NCI-H1092 treated with DMSO at 0.1 percent for 48 hours (cell line): ENCODE data around the gene SLC25A27.

Experiments
- DNase-seq: peaks from one replicate; lab custom pipeline; 2025; lab: John Stamatoyannopoulos, UW

The SLC25A27 gene

DNA sequence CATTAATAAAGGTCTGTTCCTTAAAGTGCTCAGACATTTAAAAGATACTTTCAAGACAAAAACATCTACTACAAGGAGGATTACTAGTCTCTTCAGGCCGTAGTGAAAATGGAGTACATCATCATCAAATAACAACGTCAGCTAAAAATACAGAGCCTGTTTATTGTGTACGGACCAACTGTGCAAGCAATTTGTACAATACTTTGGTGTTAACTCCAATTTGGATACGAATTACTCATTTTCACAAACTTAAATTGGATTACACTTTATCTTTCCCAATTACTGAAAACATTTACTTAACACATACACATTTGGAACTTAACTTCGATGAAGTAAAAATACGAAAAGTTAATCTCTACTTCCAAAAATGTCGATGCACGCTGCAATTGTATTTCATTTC is 959 bp upstream of the SLC25A27 start:
- DNase-seq, result no peak

DNA sequence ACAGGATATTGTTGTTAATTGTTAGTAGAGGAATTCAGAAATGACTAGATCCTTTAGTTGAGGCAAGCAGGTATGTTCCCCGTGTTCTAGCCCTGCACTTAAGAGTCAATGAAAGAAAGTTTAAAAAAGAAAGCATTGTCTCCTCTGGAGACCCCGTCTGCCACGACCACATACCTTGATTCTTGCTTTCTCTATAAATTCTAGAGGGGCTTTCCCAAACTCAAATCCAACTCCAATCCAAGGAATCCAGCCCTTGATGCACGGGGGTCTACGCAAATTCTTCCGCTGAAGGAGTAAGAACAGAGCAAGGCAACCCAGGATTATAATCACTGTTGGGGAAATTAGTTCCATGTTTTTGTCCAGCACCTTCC is 558 bp upstream of the SLC25A27 start:
- no peak for DNase-seq

DNA sequence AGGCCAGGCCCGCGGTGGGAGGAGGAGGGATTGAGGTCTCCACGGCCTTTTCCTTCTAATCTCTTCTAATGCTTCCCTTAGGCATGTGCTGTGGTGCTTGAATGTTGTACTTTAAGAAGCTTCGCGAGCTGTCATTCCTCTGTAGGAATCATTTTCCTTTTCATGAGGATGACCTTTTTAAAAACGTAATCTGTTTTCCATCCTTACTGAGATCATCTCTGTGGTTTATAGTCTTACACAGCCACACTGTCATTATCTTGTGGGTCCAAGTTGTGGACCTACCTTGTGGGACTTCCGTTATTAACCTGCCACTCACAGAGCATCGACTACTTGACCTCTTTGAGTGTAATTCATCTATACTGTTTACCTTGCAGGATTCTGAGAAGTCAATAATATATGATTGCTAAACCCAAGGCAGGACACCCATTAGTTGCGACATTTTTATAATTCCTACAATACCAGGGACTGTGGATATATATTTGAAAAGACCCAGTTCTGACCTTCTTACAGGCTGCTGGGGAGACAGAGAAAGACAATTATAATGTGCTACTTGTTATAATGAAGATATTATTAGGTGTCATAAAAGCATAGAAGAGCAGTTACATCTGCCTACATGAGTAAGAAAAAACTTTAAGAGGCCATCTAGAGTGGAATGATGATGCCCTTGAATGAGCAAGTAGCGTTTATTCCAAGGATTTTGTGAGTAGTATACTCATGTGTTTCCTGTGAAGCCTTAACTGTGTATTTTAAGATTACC is 842 bp downstream of the SLC25A27 start:
- DNase-seq, result no peak

DNA sequence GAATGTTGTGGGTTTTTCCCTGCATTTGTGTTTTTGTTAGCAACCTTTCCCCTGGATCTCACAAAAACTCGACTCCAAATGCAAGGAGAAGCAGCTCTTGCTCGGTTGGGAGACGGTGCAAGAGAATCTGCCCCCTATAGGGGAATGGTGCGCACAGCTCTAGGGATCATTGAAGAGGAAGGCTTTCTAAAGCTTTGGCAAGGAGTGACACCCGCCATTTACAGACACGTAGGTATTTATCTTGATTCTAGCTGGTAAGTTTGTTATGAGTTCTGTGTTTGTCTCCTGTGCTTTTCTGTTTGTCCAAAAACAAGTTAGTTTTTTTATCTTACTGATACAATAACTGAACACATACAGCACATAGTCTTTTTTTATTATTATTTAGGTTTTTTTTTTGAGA is 3.0 kb downstream of the SLC25A27 start:
- DNase-seq, result no peak

DNA sequence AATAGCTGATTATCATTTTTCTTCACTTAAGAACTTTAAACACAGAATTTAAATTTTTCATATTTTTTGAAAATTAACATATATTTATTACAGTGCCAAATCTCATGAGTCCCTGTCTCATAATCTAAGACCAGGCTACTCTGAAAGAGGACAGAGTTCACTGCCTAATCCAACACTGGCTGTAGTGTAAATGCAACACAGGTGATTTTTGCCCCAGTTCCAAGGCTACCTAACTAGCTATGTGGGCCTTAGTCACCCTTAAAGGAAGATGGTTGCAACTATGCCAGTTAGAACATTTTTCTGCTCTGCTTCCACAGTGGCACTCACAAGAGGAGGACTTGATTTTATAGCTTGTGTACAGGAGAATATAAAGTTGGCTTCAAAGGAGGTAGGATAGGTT is 4.9 kb downstream of the SLC25A27 start:
- no peak for DNase-seq

DNA sequence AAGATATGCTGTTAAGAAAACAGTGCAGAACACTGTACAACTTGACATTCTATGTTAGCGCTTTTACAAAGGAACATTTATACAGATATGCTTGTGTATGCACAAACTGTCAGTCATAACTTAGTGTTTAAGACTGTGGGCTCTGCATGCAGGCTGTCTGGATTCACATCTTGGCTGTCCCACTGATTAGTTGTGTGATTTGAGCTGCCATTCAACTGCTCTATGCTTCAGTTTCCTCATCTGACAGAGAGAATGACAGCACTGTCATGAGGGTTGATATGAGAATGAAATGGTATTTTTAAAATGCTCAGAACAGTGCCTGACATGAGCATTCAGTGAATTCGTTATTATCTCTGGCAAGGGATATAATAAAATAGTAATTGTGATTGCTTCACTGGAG is 8.7 kb downstream of the SLC25A27 start:
- no peak for DNase-seq

DNA sequence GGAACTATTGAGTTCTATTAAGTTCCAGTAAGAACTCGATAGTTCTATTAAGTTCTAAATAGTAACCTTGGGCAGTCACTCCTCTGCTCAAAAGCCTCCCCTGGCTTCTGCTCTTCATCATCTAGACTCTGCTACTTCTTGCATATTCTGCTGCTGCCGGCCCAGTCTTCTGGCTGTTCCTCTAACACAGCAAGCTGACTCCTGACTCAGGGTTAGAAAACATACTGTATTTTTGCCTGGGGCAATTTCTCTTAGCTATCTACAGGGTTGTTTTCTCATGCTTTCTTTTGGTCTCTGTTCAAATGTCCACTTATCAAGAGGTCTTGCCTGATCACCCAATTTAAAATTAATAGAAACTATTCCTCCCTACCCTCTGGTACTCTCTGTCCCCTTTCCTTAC is 14.6 kb downstream of the SLC25A27 start:
- no peak for DNase-seq

DNA sequence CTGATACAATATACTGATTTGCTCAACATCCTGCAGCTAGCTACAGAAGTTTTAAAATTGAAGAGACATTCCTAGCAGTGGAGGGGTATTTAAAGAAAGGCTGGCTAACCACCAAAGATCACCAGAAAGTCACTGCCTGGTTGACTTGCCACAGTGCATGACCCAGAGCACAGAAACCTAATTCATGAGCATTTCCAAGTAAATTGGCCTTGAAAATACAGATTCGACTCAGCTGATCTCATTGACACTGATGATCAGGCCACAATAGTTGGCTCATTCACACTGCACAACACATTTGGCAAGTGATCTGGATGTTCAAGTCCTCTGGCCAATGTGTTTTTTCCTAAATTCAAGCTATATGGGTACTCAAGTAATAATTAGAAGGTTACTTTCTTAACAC is 21.6 kb downstream of the SLC25A27 start:
- DNase-seq, result no peak

DNA sequence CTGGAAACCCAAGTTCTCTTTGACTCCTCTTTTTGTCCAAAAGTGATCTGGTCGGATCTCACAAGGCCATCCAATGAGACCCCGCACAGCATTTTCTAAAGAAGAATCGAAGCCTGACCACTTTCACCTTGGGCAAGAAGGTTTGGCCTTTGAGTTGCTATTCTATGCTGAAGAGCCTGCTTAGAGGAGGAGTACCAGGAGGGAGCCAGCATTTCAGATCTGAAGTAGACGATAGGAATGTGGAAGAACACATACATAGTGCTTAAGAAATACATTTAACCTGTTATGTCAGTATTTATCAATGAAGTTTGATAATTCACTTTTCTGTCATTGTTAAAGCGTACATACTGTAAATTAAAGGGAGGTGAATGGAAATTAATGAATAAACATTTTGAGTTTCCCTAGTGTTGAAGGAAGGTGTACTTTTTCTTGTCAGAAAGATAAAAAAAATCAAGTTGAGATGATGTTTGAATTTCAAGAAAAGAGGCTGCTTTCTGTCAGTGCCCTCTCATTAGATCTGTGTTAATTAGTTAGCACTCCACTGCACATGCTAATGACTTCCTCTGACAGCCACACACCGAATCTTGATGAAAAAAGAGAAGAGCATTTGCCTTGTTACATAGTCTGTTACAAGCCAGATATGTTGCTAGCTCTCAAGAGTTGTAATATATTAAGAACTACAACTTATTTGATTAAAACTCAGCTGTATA is 24.0 kb downstream of the SLC25A27 start:
- no peak for DNase-seq

DNA sequence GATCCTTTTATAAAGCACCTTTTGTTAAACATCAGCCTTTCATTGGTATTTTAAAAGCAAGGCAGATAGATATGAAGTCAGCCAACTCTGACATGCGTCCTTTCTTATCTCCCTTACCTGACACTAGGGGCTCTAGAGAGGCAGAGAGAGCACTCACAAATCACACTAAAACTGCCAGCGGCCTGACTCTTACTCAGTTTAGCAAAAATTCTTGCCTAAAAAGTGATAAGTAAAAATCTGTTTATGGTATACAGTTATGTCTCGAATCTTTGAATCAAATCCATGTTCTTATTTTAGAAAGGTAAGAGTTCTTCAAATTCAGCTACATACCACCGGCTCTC is 24.5 kb downstream of the SLC25A27 start:
- DNase-seq, result no peak

DNA sequence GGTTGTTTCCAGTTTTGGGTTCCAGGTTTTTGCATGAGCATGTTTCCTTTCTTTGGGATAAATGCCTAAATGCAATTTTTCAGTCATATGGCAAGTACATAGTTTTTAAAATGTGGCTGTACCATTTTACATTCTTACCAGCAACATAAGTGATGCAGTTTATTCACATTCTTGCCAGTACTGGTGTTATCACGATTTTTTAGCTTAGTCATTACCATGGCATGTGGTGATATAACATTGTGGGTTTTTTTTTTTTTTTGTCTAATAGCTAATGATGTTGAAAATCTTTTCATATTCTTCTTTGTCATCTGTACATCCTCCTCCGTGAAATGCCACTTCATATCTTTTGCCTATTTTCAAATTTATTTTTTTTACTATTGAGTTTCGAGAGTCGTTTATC is 32.0 kb downstream of the SLC25A27 start:
- DNase-seq, result no peak

DNA sequence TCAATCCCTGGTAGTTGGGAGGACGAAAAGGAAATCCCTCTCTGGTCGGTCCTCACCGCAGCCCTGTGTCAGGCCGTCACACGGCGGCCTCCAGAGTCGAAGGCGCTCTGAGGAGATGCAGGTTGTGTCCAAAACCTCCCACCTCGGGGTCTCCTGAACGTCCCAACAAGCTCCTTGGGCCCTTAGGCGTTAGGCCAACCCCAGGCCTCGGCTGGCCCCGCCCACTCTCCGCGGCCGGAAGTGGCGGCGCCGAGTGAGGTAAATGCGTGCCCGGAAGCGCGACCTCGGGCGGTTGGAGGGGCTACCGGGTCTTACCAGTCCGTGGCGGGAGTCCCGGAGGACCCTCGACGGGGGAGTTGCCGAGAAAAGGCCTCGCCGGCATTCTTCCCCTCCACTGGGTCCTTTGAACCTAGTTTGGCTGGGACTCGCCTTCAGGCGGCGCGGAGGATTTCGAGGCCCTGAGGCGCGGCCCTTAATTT is 34.9 kb downstream of the SLC25A27 start, which contains the start of gene TDRD6:
Gene TDRD6 (plus strand): TSS at position 267 of the 479 bp plus-strand sequence. CDS start 244 bp downstream, outside the sequence.
- DNase-seq, result no peak

DNA sequence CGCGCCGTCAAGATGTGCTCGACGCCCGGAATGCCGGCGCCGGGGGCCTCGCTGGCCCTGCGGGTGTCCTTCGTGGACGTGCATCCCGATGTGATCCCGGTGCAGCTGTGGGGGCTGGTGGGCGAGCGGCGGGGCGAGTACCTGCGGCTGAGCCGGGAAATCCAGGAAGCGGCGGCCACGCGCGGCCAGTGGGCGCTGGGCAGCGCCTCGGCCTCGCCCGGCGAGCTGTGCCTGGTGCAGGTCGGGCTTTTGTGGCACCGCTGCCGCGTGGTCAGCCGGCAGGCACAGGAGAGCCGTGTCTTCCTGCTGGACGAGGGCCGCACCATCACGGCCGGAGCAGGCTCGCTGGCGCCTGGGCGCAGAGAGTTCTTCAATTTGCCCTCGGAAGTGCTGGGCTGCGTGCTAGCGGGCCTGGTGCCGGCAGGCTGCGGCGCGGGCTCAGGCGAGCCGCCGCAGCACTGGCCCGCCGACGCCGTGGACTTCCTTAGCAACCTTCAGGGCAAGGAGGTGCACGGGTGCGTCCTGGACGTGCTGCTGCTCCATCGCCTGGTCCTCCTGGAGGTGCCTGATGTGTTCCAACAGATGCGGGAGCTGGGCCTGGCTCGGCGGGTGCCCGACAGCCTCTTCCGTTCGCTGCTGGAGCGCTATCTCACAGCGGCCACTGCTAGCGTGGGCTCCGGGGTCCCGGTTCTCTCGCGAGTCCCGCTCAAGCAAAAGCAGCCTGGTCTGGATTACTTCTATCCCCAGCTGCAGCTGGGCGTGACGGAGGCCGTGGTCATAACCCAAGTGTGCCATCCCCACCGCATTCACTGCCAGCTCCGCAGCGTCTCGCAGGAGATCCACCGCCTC is 35.6 kb downstream of the SLC25A27 start:
- DNase-seq, result no peak

DNA sequence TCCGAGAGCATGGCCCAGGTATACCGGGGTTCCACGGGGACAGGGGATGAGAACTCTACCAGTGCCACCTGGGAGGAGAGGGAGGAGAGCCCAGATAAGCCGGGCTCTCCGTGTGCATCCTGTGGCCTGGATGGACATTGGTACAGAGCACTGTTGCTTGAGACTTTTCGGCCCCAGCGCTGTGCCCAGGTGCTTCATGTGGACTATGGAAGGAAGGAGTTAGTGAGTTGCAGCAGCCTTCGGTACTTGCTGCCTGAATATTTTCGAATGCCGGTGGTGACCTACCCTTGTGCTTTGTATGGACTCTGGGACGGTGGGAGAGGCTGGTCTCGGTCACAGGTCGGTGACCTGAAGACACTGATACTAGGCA is 36.2 kb downstream of the SLC25A27 start:
- no peak for DNase-seq

DNA sequence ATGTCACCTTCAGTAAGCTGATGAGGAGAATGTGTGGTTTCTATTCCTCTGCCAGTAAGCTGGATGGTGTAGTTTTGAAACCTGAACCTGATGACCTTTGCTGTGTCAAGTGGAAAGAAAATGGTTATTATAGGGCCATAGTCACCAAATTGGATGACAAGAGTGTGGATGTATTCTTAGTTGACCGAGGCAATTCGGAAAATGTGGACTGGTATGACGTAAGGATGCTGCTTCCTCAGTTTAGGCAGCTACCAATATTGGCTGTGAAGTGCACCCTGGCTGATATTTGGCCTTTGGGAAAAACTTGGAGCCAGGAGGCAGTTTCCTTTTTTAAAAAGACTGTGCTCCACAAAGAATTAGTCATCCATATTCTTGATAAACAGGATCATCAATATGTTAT is 36.9 kb downstream of the SLC25A27 start:
- DNase-seq, result no peak

DNA sequence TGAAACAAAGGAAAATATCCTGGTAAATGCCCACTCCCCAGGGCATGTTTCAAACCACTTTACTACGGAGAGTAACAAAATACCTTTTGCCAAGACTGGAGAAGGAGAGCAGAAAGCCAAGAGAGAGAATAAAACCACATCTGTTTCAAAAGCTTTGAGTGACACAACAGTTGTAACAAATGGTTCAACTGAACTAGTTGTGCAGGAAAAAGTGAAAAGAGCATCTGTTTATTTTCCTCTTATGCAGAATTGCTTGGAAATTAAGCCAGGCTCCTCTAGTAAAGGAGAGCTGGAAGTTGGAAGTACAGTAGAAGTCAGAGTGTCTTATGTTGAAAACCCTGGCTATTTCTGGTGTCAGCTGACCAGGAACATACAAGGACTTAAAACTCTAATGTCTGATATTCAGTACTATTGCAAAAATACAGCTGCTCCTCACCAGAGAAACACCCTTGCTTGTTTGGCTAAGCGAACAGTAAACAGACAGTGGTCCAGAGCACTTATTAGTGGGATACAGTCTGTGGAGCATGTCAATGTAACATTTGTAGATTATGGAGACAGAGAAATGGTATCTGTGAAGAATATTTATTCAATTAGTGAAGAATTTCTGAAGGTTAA is 37.5 kb downstream of the SLC25A27 start:
- no peak for DNase-seq

DNA sequence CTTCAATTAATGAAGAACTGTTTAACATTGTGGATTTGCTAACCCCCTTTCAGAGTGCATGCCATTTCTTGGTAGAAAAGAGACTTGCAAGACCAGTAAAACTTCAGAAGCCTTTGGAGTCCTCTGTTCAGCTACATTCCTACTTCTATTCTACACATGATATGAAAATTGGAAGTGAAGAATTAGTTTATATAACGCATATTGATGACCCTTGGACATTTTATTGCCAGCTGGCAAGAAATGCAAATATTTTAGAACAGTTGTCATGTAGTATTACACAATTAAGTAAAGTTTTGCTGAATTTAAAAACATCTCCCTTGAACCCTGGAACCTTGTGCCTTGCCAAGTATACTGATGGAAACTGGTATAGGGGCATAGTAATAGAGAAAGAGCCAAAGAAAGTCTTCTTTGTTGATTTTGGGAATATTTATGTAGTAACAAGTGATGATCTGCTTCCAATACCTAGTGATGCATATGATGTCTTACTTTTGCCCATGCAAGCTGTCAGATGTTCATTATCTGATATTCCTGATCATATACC is 38.2 kb downstream of the SLC25A27 start:
- DNase-seq, result no peak

DNA sequence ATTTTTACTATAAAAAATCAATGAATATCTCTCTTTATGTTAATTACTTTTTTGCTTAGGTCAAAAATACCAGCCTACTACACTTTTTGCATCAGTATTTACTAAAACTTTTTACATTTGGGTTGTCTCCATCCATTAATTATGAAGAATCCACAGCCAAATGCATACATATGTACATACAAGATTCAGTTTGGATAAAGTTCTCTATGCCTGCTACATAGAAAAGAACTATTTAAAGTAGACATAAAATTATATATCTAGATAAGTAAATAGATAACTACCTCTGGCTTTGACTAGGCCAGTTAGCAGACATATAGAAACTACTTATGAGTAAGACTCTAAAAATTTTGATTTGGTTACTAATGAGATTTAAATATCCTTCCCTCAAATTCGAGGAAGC is 47.2 kb downstream of the SLC25A27 start:
- DNase-seq, result no peak

DNA sequence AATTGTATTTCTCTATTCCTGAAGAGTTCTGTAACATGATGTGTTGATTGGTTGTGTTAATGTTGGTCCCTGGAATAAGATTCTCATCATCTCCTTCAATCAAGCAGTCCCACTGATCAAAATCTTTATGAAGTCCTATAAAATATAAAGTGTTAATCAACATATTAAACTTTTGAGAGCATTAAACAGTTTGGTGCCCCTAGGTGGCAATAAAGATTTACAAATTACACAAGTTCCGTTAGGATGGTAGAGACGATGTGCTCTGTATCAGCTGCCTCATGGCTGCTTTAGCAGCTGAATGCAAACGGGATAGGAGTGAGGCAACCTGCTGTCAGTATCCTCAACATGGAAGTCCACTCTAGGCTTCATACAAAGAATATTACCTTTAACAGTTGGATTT is 51.8 kb downstream of the SLC25A27 start:
- no peak for DNase-seq

DNA sequence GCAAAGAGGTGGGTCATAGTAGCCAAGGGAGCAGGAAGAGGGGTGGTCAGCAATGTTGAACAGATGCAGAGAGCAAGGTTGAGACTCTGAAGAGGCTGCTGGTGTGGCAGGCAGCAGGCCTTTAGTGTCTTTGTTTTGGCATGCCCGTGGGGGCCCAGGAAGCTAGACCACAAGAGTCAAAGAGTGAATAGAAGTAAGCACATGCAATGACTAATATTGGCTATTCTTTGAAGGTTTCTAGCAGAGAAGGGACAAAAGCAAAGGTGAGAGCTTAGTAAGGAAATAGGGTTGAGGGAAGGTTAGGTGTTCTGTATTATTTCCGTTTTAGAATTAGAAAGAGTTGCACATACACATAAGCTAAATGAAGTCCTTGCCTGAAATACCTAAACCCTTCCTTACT is 53.7 kb downstream of the SLC25A27 start:
- no peak for DNase-seq

DNA sequence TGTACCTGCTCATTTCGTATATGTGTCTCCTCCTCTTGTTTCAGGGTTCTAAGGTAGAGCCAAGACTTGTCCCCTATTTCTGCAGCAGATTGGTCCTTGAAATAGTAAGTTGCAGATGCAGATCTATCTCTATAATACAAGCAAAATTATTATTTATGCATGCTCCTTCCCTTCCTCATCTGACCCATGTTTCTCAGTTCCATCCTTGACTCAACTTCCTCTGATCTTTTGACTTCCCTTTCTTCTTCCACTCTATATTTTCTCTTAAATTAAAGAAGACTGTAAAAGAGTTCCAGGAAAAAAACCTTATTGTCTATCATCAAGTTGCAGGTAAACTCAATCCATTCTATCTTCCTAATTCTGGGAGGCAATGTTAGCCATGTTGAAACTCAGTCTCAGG is 58.7 kb downstream of the SLC25A27 start:
- no peak for DNase-seq

DNA sequence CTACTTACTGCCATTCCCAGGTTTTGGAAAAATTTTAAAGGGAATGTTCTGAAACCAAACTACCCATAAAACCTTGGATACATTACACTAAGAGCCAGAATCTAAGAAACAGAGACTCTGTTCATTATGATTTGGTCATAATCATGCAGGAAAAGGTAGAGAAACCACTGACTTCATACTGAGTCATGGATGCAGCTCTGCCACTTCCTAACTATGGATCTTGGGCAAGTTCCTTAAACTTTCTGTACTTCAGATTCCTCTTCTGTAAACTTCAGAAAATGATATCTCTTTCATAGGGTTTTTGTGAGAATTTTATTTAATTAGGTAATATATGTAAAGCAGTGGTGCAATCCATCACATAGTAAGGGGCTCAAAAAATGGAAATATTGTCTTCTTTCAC is 62.4 kb downstream of the SLC25A27 start:
- no peak for DNase-seq
